ENCODE data around the gene TSPAN14.
A peak's percentile ranks its signal among the peaks of the same experiment; 100 is the strongest.

TSPAN14 gene

DNA sequence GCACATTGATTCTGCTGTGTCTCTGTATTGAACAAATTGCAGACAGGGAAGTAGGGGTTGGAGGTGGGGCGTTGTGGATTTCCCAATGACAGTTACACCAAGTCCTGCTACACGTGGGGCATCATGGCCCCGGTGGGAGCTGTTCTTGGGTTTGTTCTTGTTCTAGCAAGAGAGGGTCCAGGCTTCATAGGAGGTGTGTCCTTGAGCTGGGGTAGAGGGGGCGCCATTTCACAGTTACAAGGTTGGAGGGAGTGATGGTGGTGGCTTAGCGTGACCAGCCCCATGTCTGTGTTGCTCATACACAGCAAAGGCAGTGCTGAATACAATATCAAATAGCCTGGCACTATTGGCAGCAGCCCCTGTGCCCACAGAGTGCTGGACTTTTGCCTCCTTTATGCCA, 99.3 kb downstream of the TSPAN14 start:
- no peak for DNase-seq

DNA sequence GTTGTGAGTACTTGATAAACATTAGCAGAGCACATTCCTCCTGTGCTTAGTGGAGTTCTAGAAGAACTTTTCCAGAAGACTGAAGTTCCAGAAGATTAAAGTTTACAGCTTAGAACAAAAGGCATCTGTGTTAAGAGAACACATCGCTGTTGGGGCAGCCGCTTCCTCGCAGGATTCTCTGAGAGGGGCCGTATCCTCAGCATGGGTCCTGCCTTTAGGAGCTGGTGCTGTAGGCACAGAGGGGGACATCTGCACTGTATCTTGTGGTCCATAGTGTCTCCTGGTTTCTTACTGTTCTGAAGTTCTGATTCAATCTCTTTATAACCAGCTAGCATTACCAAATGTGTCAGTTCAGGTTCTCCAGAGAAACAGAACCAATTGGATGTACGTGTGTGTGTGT, 99.9 kb downstream of the TSPAN14 start:
- DNase-seq = no peak

DNA sequence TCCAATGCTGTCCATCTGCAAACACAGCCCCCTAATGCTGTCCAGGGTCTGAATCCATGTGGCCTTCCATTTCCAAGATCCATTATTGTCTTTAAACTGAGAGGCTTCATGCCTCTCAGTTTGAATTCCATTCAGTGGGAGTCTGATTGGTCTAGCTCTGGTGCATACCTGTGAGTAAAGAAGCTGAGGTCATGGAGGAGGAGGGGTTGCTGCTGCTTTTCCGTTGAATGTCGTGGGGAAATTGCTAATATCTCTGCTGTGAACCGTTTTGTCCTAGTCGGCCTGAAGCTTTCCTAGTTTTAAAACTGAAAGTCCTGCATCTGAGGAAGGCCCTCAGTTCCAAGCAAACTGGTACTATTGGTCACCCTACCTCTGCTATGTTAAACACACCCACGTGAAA, 101.3 kb downstream of the TSPAN14 start:
- no peak for DNase-seq

DNA sequence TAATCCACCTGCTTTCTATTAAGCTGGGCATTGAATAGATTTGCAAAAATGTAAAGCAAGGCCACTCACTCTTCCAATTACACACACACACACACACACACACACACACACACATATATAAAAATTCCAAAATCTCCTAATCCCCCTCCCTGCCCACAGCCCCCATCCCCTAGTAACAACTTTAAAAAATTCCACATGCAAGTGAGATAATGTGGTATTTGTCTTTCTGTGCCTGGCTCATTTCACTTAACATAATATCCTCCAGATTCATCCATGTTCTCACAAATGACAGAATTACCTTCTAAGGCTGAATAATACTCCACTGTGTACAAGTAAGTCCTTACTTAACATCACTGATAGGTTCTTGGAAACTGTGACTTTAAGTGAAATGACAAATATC, 107.8 kb downstream of the TSPAN14 start:
- DNase-seq = no peak

DNA sequence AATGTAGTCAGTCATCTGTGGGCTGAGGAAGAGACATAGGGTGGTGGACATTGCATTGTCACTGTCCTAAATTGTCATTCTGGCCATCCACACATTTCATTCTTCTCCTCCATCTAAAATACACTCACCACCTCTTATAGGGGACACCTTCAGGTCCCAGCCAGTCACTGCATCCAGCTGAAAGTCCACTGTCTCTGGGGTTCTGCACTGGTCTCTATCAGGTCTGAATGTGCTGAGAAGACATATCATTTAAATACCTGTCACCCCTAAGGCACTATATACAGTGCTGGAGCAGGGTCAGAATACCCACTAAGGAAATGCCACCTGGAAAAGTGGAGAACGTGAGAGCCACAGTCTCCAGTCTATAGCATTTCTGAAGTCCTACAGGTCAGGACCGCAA, 113.2 kb downstream of the TSPAN14 start:
- no peak for DNase-seq

DNA sequence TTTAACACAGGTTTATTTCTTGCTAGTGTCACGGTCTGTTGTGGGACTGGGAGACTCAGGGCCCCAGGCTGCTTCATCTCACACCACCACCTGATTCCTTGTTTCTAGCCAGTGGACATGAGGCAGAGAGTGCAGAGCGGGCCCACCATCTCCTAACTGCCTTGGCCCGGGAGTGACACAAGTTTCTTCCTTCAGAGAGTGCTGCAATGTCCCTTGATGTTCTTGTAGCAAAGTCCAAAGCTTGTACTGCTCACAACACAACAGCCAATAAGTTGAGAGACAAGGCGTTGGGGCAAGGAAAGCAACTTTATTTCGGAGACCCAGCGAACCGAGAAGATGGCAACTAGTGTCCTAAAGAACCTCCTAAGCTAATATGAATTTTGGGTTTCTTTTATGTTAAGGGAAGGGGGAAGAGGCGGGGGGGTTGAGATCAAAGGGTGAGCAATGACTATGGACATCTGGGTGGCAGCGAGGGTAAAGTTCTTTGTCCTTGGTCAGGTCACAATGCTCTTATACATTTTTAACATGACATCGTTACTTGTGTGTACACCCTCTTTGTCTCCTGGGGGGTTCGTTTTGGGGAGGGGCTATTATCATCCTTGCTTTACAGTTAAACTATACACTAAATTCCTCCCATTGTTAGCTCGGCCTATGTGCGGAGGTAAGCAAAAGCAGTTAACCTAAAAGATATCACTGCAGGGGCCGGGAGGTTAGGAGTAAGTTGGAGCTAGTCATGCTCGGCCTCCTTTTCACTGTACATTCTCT, 115.2 kb downstream of the TSPAN14 start:
- no peak for DNase-seq

DNA sequence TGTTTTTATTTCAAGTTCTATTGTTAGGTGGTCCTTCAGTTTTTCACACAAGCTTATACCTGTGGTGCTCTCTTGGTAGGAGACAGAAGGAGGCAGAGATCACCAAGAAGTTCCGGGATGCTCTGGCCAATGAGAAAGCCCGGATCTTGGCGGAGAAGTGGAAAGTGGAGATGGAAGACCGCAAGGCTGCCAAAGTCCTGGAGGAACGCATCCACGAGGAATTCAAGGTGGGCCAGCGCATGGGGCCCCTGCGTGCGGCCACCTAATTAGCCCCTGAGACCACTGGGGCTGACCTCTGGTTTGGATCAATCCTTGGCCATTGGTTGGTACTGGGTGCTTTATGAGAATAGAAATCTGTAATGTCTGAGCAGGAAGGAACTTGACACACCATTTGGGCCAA, 117.2 kb downstream of the TSPAN14 start:
- DNase-seq = no peak

DNA sequence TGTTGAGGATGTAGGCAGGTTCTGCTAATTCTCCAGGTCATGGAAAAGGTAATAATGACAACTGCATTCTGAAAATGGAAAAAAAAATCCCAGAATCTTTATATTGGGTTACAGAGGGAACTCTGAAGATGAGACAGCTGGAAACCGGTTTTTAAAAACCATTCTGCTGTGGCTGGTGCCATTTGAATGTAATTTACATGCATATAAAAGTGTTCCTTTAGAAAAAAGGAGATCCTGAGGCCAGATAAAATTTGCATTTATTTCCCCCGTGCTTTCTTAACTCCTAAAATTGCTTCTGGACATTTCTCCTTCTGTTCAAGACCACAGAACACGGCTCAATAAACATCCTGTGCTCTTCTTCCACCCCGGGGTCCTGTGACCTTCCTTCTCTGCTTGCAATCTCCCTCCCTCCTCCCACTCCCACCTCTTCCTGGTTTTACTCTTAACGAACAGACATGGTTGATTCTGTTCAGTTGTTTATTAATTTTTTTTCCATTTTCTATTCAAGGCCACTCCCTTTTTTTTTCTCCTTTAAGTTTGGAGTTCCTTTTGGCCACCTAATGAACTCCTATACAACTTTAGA, 125.2 kb downstream of the TSPAN14 start:
- DNase-seq = no peak

DNA sequence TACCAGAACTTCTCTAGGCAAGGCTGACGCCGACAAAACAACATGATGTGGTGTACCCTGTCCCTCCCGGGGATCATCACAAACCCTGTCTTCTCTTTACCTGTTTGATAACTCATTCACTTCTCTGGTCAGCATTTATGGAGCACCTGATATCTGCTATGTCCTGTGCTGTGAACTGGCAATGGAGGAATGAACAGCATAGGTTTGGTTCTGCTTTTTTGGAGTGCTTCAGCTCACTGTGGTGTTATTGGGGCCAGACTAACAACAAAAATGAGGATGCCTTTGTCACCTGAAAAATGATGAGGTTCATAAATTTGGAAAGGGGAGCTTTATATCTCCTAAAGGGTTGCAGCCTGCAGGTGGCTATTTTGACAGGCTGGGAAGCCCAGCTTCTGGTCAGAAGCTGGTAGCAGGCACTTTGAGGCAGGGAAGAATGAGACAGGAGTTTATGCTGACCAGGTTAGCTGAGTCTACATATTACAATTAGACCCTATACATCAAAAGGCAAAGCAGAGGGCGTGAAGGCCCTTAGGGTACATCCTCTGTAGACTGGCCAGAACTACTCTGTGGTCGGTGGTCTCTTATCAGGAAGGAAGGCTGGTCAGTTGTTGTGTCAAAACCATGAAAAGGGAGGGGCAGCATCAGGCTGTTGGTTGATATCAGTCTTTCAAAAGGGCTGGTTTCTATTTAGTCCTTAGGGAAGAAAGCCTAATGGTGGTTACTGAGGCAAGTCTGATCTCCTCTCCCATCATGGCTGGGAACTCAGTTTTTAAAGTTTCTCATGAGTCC, 125.9 kb downstream of the TSPAN14 start:
- no peak for DNase-seq

DNA sequence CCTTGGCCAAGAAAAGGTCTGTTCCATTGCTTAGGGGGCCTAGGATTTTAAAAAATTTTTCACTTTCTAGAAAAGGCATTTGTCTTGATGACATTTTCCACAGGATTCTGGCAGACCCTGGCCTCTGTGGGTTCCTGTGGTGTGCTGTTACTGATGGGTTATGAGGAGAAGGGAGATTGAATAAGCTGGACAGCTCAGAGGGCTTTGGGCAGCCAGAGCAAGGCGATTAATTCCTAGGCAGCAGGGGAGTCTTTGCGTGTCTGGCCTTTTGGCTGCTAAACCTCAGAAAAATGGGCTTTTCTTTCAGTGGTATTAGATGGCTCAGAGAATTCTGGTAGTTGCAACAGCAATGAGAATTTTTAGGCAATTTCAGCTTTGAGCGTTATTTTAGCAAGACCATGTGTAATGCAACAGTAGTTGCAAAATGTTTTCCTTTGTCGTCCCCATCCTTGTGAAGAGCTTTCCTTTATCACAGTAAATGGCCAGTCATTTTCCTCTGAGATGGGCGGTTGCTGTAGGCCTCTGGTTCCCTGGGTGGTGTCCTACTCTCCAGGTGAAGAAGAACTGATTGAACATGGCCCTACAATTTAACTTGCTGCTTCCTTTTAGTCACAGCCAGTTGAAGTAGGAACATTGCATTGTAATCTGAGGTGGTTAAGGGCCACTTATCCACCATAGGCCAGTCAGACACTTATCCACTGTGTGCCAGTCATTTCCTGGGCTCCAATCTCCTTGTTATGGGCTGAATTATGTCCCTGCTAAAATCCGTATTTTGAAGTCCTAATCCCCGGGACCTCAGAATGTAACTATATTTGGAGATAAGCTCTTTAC, 126.7 kb downstream of the TSPAN14 start:
- DNase-seq = peak; percentile 48

DNA sequence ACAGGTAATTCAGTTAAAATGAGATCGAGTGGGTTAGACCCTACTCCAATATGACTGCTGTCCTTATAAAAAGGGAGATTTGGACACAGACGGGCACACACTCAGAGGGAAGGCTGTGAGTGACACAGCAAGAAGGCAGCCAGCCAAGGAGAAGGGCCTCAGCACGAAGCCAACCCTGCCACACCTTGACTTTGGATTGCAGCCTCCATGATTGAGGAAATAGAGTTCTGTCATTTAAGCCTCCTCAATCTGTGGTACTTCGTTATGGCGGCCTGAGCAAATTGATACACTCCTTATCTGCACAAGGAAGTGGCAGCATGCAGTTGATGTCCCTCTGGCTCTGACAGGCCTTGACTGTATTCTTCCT, 127.3 kb downstream of the TSPAN14 start:
- DNase-seq = no peak

DNA sequence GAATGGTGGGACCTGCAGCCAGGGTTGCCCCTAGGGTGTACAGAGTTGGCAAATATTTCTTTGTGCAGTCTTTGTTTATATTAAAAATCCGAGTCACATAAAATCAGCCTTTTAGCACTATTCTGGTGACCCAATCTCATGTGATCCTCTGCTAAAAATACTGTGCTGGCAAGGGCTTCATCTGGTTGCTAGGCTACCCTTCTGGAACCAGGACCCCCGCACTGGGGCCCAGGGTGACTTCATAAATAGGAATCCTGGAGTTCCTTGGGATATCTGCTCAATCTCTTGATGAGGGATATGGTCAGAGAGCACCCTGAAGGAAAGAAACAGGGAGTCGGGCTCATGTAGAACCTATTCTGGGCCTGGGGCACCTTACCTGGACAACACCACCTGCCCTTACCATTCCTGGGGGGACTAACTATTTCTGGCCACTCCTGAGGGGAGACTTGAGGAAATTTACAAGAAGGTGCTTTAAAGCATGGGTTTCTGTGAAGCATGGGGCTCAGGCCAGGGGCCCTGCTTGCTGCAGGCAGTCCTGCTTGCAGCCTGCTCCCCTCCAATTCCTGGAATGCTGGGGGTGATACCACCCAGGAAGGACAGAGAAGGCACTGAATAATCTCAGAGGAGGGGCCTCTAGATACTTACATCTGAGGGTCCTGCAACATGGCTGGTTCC, 128.3 kb downstream of the TSPAN14 start:
- DNase-seq = no peak

All from left hindlimb (tissue), 1 donor.